NCI-H748 treated with DMSO at 0.1 percent for 48 hours (cell line): ENCODE results near the gene CSTPP1.
A peak's percentile ranks its signal among the peaks of the same experiment; 100 is the strongest.
"Not testable (repeated sequence)": the region's sequence is repeated elsewhere in the genome, so short reads cannot be mapped to it uniquely, and the experiment has no call there.

Source experiments
- DNase-seq: peaks from one replicate; lab custom pipeline; 2025; lab: John Stamatoyannopoulos, UW

Gene CSTPP1

GRCh38 chr11:46991391-46991790 lies 54.8 kb downstream of the CSTPP1 start:
- DNase-seq, result no peak

DNA sequence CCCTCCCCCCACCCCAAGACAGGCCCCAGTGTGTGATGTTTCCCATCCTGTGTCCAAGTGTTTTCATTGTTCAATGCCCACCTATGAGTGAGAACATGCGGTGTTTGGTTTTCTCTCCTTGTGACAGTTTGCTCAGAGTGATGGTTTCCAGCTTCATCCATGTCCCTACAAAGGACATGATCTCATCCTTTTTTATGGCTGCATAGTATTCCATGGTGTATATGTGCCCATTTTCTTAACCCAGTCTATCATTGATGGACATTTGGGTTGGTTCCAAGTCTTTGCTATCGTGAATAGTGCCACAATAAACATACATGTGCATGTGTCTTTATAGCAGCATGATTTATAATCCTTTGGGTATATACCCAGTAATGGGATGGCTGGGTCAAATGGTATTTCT lies 55.8 kb downstream of the CSTPP1 start:
- not testable (repeated sequence) for DNase-seq

DNA sequence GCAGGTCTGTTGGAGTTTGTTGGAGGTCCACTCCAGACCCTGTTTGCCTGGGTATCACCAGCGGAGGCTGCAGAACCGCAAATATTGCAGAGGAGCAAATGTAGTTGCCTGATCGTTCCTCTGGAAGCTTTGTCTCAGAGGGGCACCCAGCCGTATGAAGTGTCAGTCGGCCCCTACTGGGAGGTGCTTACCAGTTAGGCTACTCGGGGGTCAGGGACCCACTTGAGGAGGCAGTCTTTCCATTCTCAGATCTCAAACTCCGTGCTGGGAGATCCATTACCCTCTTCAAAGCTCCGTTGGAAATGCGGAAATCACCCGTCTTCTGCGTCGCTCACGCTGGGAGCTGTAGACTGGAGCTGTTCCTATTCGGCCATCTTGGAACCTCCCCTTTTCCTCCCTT lies 61.2 kb downstream of the CSTPP1 start:
- DNase-seq, result not testable (repeated sequence)

DNA sequence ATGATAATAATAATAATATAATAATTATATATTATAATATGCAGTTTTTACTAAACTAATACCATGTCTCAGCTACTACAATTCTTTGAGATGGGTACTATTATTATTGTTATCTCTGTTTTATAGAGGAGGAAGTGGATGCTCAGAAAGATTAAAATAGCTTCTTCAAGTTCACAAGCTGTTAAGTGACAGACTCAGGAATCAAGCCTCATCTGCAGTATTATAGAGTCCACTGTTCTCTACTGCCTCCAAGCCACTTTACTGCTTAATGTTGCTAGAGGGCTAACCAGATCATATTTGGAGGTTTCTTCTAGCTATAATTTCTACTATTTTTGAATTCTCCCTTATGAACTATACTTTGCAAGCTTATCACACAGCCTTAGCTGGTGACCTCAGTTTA lies 62.7 kb downstream of the CSTPP1 start:
- no peak for DNase-seq

DNA sequence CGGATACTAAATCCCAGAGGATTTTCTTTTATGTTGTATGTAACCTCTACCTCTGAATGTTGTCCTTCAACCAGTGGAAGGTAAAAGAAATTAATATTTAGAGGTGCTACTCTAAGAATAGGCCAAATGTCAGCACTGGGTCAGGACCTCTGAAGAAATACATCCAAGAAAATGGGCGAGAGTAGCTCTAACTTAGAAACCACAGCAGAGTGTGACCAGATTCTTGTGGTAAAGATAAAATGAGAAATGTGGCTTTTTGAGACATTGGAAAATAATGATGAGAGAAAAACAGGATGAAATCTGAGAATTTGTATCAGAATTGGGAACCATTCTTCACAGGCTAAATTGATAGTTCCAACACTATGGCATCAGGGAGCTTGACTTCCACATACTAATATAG lies 63.5 kb downstream of the CSTPP1 start:
- no peak for DNase-seq

GRCh38 chr11:47001781-47002181 lies 65.2 kb downstream of the CSTPP1 start:
- peak; percentile 38 for DNase-seq

DNA sequence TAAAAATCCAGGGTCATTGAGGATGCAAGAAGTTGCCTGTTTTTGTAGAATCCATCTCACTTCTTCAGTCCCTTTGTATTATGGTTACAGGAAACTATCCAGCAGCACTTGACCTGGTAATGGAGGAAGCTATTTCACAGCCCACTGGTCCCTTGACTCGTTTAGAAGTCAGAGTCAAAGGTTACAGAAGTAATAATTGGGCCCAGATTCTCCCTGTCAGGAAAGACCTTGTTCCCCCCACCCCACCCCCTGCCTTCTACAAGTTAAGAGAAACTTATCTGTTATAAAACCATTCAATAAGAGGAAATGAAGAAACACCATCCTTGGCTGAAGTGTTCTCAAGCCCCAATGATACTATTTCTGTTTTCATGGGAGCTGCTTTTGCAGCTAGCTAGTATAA lies 65.8 kb downstream of the CSTPP1 start:
- DNase-seq, result no peak

DNA sequence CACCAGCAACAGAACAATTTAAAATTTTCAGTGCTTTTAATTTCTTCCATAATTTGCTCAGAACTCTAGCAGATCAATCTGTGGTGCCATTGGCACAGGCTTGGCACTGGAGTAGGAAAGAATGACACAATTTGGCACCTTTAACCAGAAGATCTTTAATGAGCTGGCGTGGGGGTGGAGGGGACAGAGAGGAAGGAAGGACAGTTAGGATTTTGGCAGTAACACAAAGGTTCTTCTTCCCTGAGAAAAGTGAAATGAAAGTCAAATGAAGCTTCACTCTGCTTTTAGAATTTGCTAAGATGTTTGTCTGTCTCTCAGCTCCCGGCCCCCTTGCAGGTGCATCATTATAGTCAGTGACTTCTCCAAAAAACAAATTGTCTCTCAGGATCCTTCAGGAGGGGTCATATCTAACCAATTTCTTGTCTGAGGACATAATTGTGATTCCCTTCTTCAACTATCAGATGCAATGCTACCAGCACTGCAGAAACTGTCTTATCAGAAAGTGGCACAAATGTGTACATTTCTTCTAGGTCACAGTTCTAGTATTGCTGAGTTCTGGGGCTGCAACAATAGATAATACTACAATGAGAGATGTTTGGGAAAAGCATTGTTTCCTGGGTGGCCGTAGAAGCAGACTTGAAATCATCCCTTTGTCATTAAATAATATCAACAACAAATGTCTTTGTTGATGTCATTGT lies 66.8 kb downstream of the CSTPP1 start:
- DNase-seq, result no peak

DNA sequence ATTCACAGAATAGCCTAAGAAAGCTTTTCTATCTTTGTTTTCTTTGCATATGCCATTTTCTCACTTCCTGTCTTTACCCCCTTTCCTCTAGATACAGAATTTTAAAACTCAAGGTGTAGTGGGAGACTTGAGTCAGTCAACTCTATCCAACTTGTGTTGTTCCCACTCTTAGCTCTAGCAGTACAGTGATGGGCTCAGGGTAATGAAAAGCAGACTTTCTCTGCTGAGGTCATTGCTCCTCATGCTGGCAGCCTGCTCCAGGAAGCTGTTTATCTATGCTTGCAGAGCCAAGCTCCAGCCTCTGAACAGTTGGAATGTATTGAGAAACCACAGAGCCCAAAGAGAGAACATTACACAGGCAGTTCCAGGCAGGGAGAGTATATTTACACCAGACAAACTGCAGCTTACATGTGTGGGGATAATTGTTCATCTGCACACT lies 68.1 kb downstream of the CSTPP1 start:
- no peak for DNase-seq

DNA sequence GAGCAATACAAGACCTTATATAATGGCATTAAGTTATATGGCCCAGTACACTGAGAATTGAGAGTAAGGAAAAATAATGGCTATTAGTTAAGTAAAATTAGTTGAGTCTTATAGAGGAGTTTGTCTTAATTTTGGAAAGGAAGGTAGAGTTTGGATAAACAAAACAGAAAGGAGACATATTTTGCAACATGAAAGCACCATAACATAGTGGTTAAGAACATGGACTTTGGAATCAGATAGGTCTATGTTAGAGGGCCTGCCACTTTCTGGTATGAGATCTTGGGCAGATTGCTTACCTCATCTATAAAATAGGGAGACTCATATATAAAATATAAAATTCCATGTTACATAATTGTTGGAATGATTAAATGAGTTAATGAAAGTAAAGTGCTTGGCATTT lies 68.9 kb downstream of the CSTPP1 start:
- DNase-seq, result no peak

DNA sequence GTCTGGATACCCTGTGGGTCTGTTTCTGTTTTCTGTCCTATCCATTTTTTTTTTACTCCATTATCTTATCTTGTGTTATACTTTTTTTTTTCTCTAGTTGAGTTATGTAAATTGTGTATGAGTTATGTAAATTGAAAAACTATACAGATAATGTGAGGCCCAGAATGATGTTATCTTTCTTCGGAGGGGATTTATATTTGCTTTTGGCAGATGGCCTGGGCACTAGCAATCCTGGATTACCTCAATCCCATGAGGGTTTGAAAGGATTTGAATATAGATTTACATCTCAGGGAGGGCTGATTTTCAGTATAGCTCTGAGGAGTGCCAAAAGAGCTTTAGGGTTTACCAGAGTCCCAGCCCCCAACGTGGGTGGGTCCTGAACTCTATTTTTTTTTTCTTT lies 71.0 kb downstream of the CSTPP1 start:
- no peak for DNase-seq

DNA sequence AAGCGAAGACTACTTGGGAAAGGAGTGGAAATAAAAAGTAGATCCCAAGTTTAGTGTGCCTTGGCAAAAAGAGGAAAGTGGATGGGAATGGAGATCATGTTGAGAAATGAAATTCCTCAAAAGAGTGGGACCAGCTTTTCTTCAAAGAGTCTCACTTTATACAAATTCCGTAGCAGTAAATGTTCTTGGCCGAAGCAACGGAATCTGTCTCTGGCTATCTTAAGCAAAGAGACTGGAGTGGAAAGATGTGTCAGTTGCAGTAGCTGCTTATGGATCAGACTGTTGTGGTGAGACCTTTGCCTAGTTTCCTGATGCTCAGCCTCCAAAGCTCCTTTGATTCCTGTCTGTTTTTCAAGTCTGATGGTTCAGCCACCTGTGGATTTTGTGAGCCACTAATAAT lies 73.6 kb downstream of the CSTPP1 start:
- DNase-seq, result no peak

GRCh38 chr11:47014097-47014496 lies 77.5 kb downstream of the CSTPP1 start:
- DNase-seq, result no peak

GRCh38 chr11:47018637-47019036 lies 82.1 kb downstream of the CSTPP1 start:
- no peak for DNase-seq

GRCh38 chr11:47020793-47021526 lies 84.4 kb downstream of the CSTPP1 start:
- DNase-seq, result no peak

DNA sequence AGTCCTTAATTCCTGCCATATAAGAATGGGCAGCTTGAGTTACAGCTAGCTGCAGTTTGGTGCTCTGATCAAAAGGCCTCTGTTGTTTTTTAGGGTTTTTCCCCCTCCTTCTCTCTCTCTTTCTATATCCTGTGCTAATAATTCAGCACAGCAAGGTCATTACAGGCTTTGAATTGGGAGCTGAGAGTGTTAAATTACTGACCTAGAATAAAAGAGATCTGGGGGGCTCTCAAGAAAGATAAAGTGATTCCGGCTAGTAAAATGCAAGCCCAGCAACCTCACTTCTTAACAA lies 84.9 kb downstream of the CSTPP1 start:
- DNase-seq, result peak; percentile 26

DNA sequence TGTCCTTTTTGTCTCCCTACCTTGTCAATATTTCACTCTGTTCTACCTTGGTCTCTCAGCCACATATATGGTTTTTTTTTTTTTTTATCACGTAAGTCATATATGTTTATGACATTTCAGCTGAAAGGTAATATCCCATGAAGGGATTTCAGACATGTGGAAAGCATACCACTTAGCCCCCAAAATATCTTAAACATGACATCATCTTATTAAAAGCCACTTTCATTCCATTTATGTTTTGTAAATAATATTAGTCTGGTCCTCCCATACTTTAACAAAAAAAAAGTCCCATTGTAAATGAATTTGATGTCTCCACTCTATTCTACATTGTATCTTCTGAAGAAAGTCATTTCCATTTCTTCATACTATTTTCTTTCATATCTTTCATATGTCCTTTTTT lies 85.4 kb downstream of the CSTPP1 start:
- DNase-seq, result no peak

DNA sequence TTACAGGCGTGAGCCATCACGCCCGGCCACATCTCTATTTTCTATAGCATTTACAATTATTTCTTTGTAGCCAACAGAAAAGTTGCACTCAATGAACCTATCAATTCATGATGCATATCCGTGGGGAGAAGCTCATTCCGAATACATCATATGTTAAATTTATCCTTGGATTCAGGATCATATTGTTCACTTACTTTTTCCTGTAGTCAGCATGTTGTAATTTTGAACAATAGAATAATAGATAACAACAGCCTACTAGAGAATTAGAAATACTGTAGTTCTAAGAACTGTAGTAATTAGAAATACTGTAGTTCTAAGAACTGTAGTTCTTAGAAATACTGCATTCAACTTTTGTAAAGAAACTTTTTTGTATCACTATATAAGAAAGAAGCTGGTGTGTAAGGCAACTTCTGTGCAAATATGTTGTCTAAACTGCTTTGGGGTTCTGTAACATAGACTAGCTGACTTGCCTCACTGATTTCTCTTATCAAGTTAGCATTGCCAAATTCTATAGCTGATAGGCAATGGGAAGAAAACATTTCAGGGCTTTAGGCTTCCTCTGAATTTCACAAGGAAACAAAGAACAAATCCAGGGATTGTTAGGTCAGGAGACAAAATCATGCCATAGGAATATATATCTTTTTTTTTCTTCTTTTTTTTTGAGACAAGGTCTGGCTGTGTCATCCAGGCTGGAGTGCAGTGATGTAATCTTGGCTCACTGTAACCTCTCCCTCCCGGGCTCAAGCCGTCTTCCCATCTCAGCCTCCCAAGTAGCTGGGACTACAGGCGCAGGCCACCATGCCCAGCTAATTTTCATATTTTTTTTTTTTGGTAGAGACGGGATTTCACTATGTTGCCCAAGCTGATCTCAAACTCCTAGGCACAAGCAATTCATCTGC lies 91.9 kb downstream of the CSTPP1 start:
- DNase-seq, result no peak

DNA sequence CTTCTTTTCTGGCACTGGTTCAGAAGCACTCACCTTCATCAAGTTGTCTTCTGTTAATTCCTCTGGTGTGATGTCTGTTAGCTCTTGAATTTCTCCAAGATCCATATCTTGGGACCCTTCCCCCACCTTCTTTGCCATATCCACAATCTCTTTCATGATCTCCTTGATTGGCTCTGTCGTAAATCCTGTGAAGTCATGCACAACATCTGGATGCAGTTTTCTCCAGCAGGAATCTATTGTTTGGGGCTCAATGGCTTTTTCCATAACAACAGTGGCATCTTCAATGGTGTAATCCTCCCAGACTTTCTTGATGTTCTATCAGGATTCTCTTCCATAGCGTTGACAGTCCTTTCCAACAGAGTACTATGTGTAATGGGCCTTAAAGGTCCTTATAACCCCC lies 96.9 kb downstream of the CSTPP1 start:
- DNase-seq, result no peak

GRCh38 chr11:47034091-47034490 lies 97.5 kb downstream of the CSTPP1 start:
- DNase-seq, result no peak

GRCh38 chr11:47035108-47035507 lies 98.5 kb downstream of the CSTPP1 start:
- DNase-seq, result no peak

DNA sequence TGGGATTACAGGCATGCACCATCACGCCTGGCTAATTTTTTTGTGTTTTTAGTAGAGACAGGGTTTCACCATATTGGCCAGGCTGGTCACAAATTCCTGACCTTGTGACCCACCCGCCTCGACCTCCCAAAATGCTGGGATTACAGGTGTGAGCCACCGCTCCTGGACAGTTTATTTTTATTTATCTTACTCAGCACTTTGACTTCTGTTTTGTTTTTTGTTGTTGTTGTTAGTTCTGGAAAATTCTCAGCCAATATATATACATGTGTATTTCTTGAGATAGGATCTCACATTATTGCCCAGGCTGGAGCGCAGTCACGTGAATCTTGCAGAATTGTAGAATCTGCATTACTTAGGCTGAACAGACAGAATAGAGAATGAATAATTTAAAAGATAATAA lies 107.6 kb downstream of the CSTPP1 start:
- DNase-seq, result no peak

- no peak for DNase-seq
Observed at GRCh38 chr11:47047972-47048371, 111.4 kb downstream of the CSTPP1 start.
